ENCODE measurements around the gene ZSWIM3.
"Not testable (repeated sequence)": the region's sequence is repeated elsewhere in the genome, so short reads cannot be mapped to it uniquely, and the experiment has no call there.

The ZSWIM3 gene

DNA sequence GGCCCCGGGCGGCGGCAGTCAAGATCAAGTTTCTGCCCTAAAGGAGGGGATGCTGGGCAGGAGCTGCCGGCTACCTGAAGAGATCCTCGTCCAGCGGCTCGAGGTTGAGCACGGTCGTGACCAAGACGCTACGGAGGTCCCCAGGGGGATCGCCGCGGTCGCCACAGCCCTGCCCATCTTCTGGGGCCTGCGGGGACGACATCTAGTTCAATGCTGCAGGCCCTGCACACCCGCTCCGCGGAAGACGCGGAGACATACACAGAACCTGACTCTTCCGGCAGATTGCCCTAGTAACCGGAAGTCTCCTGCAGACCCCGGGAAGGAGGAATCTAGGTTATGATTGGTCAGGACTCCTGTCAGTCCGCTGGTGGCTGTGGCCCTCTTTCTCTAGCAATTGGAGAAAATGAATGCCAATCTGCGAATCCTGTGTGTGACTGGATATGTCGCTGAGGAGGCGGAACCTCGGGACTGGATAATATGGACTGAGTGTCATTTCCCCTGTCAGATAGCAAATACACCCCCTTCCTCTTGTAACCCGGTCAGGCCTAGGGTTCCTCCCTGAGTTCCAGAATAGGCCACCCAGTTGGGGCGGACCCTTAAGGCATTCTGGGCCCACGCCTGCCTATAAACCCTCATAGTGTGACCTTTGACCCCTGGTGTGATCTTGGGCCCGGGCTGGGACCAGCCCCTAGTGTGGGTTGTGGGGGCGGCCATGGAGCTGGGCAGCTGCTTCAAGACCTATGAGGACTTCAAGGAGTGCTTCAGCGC is at the start of gene ZSWIM3, which contains the start of gene ACOT8:
Gene ZSWIM3, plus strand, starts transcription at position 501 of the 768 bp plus-strand sequence. Its CDS starts 212 bp downstream, at position 713.
Gene ACOT8, minus strand, starts transcription at position 279 of the 768 bp plus-strand sequence. Its CDS starts 77 bp downstream, at position 202.
- DNase-seq (ENCODE audit: low read depth) = peak; percentile 80

DNA sequence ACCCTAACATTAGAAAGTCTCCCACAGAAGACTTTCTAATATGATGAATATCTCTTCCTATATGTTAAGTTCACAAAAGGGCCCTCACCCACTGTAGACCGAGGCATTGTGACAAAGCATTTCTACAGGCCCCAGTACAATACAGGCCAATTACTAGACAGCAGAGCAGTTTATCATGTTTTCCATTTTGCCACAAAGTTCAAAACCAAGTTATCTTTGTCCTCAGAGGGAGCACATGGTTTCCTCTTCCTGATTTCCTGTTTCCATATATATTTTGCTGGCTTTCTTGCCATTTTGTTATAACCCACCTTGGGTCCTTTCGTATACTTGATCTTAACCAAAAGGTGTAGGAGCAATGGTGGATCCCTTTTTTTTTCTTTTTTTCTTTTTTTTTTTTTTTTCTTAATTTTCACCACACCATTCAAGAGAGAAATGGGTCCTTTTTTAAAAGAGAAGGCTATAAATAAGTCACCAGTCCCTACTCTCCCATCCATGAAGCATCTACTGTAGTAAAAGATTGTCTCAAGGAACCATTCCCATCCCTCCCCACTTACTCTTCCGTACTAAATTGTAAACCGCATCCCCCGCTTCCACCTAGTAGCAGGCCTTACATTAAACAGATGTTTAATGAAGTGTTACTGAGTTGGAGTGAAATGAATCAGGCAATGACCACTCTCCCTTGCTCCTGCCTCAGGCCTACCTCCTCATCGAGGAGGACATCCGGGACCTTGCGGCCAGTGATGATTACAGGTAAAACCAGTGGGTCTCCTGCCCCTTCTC is 47.0 kb upstream of the ZSWIM3 start:
- DNase-seq (ENCODE audit: low read depth) = no peak

DNA sequence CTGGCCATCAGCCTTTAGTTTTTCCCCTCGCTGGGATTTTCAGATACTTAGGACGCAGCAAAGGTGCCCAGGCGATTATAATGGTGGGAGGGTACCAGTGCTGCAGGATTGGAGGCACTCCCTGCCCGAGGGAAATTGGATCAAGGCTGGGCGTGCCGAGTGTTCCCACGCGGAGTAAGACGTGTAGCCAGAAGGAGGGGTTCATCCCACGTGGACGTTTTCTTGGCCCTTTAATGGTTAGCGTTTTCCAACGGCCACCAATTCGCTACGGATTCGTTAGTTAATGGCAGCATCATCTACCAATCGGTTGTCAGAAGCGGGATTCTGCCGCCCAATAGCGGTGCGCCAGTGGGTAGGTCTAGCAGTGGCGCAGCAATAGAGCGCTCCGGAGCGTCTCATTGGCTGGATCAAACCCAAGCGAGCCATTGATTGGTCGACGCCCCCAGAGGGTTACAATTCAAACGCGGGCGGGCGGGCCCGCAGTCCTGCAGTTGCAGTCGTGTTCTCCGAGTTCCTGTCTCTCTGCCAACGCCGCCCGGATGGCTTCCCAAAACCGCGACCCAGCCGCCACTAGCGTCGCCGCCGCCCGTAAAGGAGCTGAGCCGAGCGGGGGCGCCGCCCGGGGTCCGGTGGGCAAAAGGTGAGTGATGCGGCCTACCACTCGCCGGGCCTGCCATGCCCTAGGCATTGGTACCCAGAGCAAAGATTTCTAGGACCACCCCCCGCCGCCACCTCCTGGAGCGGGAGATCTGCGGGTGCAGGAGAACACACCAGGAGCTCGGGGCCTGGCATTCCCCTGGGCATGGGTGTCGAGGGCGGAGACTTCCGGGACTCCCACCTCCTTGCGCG is 45.0 kb upstream of the ZSWIM3 start, which contains the start of gene UBE2C:
Gene UBE2C, plus strand, starts transcription at position 488 of the 849 bp plus-strand sequence. Its CDS starts 52 bp downstream, at position 540.
- DNase-seq (ENCODE audit: low read depth) = peak; percentile 87

DNA sequence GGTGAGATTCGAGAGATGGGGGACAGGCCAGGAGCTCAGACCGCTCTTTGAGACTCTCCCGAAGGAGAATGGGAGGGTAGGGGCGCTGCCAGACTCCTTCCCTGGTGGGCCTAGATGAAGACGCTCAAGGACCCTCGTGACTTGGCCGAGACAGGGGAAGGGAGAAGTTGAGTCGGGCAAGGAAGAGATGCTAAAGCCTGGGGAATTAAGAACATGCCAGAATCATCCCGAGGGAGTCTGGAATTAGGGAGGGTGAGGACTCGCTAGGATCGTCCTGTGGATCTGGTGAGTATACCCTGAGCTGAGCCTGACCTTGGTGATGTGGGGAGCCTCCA is 44.4 kb upstream of the ZSWIM3 start:
- no peak for DNase-seq (ENCODE audit: low read depth)

- no peak for DNase-seq (ENCODE audit: low read depth)
These were observed 43.9 kb upstream of the ZSWIM3 start for GRCh38 chr20:45813489-45813888.

DNA sequence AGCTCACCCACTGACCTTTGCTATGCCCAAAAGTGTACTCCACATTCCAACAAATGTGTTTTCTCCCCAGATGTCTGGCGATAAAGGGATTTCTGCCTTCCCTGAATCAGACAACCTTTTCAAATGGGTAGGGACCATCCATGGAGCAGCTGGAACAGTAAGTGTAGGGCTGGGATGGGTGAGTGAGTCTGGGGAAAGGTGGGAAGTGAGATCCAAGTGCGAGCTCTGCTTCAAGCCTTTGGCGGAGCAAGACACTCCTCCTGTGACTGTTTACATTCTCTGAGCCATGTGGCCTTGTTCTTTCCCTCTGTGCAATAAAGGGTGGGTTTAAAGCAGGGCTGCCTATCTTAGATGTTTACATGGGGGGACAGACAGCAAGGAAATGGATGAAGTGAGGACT is 43.1 kb upstream of the ZSWIM3 start:
- DNase-seq (ENCODE audit: low read depth) = no peak

GRCh38 chr20:45816951-45817350 is 40.5 kb upstream of the ZSWIM3 start:
- no peak for DNase-seq (ENCODE audit: low read depth)

GRCh38 chr20:45817376-45818194 is 39.8 kb upstream of the ZSWIM3 start:
- DNase-seq (ENCODE audit: low read depth) = no peak

GRCh38 chr20:45818239-45818638 is 39.2 kb upstream of the ZSWIM3 start:
- DNase-seq (ENCODE audit: low read depth) = no peak

DNA sequence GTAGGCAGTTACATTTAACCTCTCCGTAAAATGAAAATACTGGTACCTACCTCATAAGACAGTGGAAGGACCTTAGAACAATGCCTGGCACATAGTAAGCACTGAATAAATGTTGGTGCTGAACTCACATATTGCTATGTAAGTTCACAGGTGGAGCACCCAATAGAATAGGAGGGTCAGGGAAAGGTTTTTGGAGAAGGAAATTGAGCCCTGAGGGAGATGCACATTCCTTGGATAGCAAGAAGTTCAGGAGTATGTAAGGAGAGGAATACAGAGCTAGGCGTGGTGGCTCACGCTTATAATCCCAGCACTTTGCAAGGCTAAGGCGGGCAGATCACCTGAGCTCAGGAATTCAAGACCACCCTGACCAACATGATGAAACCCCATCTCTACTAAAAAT is 37.9 kb upstream of the ZSWIM3 start:
- DNase-seq (ENCODE audit: low read depth) = no peak

DNA sequence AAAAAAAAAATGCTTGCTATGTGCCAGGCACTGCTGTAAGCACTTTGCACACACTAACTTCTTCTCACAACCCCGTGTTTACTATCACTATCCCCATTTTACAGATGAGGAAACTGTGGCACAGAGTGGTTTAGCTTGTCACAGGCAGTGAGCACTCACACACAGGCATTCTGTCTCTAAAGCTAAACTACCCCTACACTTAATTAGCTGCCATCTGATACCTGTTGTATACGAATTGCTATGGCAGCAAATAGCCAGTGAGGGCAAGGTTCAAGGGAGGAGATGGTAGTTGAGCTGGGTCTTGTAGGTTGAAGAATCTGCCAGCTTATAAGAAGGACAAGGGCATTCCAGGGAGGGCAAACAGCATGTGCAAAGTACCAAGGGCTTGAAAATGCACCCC is 35.5 kb upstream of the ZSWIM3 start:
- DNase-seq (ENCODE audit: low read depth) = no peak

DNA sequence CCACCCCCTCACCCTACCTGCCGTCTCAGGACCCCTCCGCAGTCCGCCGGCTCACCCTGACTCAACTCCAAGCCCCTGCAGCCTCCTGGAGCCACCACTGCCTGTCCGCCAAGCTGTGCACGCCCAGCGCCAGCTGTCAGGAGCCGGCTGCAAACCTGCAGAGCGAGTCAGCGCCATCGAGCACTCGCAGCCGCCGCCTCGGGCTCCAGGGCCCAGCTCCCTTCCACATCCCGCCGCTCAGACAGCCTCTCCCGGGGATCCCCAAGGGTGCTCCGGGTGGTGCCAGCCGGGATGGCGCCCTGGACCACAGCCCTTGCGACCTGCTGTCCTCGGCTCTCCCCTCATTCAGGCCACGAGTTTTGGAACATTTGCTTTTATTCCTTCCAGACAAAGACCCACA is 34.6 kb upstream of the ZSWIM3 start:
- no peak for DNase-seq (ENCODE audit: low read depth)

DNA sequence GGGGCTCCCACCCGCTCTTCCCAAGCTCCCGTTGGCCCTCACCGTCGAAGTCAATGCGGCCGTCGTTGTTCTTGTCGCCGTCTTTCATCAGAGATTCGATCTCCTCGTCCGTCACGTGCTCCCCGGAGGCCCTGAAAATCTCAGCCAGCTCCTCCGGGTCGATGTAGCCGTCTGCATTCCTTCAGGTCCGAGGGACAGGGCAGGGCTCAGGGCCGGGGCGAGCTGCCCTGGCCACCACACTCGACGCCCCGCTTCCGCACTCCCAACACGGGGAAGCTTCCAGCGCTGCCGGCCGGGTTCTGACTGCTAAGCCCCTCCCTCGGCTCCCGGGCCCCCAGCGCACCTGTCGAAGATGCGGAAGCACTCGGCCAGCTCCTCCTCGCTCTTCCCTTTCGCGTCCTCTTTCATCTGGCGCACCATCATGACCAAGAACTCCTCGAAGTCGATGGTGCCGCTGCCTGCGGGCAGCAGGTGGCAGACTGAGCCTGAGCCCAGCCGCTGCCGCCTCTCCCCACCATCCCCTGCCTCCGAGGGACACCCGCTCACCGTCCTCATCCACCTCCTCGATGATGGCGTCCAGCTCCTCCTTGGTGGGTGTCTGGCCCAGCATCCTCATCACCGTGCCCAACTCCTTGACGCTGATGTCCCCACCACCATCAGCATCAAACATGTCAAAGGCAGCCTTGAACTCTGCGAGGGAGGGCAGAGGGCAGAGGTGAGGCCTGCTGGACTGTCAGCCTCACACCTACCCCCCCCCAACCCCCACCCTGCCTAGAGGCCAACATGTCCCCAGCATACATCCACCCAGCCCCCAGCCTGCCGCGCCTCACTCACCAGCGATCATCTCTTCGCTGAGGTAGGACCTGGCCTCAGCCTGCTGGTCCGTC is 33.2 kb upstream of the ZSWIM3 start:
- peak; percentile 31 for DNase-seq (ENCODE audit: low read depth)

GRCh38 chr20:45826381-45827019 is 30.9 kb upstream of the ZSWIM3 start:
- DNase-seq (ENCODE audit: low read depth) = no peak

DNA sequence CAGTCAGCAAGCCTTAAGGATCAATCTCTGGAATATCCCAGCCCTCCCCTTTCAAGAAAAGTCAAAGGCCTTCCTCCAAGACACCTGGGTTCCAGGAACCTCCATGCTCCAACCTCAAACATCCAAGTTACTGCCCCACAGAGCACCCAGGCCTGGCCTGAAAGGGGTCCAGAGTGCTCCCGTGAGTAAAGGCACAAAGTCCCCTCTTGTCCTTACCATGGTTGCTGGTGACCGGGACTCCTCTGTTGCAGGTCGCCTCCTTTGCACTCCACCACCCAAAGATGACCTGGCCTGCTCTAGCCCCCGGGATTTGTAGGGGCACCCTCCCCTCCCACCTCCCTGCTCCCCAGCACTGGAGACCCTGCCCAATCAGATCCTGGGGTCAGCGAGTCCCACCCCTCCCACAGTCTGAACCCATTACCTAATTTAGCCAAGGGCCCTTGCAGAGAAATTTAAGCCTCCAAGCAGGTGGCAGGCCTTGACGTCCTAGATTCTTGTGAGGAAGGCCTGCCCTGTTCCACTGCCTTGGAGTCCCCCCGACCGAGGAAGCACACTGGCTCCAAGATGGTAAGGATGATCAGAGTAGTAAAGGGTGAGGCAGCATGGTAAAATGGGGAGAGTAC is 30.3 kb upstream of the ZSWIM3 start, which contains the start of gene TNNC2:
Gene TNNC2, minus strand, starts transcription at position 283 of the 623 bp plus-strand sequence. Its CDS starts 64 bp downstream, at position 219.
- no peak for DNase-seq (ENCODE audit: low read depth)

DNA sequence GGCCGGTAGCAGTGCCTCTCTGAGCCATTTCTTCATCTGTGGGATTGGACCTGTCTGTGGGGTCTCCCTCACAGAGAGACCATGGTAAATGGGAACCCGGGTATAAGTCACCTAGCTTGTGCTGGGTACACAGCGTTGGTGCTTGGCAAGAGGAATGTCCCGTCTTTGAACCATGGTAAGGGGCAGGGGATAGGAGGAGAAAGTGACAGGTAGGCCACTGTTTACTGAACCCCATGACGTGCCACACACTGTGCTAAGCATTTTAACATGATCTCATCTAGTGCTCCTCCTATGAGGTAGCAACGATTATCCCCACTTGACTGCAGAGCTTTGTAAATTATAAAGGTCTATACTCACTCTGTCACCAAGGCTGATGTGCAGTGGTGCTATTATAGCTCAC is 29.7 kb upstream of the ZSWIM3 start:
- DNase-seq (ENCODE audit: low read depth) = no peak

- no peak for DNase-seq (ENCODE audit: low read depth)
These were observed 28.8 kb upstream of the ZSWIM3 start for GRCh38 chr20:45828589-45828988.

DNA sequence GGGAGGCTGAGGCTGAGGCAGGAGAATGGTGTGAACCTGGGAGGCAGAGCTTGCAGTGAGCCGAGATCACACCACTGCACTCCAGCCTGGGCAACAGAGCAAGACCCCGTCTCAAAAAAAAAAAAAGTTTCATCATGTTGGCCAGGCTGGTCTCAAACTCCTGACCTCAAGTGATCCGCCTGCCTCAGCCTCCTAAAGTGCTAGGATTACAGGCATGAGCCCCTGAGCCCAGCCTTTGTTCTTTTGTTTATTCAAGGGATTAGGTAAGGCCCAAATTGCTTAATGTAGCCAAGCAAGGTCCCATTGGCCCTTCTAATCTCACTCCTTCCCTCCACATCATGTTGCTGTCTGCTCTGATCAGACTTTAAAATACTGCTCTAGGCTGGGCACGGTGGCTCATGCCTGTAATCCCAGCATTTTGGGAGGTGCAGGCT is 27.7 kb upstream of the ZSWIM3 start:
- DNase-seq (ENCODE audit: low read depth) = not testable (repeated sequence)

DNA sequence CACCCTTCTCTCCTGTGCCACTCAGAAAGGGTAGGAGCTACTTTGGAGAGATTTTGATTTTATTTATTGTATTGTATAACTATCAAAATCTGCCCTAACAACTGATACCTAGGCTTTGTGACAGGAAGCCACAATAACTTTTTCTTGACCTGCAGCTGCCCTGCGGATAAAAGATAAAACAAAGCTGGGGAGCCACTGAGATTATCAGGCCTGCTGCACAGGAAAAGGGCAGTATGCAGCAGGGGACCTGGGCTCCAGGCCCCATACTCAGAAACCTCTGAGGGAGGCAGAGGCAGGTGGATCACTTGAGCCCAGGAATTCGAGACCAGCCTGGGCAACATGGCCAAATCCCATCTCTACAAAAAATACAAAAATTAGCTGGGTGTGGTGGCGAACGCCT is 24.8 kb upstream of the ZSWIM3 start:
- DNase-seq (ENCODE audit: low read depth) = no peak

Data from activated T-helper 9 cell treated with anti-CD3 and anti-CD28 coated beads, Interleukin-2, amount 50 U/mL, for 16 hours (primary cell).